HG02623 (cell line): ENCODE data around the gene KCNK7.

Experiments used
- ATAC-seq: cut with Tn5 transposase; IDR thresholded peaks from one replicate; pipeline ENCODE4 v1.9.1; 2021; ENCODE audit warnings: moderate library complexity; ENCODE audit not compliant: unreplicated experiment

The KCNK7 gene

DNA sequence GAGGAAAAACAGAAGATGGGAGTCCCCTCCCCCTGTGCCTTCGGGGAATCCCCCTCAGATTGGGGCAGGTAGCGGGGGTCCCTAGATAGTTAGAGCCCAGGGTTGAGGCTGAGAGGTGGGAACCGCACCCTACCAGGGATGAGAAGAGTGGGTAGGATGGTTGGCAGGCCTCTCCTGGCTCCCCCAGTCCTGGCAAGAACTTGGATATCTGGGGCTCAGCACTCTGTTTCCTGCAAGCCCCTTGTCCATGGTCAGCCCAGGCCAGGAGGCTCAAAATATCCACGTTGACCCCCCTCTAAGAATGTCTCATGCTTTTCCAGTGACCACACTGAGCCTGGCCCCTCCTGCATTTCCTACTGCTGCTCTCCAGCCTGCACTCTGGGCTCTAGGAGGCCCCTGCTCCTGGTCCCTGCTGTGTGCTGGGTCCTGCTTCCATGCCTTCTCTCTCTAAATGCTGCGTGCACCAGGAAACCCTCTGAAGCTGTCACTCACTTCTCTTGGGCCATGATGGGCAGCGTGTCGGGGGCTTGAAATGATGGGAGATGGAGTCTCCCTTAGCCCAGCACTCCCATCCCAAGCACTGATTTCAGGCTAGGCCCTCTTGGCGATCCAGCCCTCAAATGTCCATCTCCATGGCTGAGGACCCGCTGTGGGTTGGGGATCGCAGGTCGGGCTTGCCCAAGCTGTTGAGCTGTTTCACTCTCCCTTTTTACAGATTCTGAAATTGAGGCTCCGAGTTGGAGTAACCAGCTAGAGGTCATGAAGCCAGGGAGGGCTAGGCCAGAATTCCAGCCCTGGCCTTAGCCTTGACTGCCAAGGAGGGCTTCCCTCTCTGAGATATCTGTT is 16.4 kb upstream of the KCNK7 start:
- ATAC-seq, result no peak

GRCh38 chr11:65611028-65611757 is 15.6 kb upstream of the KCNK7 start:
- no peak for ATAC-seq

GRCh38 chr11:65610404-65610803 is 14.8 kb upstream of the KCNK7 start:
- no peak for ATAC-seq

GRCh38 chr11:65609665-65610064 is 14.1 kb upstream of the KCNK7 start:
- ATAC-seq, result no peak

- ATAC-seq, result no peak
Measured at GRCh38 chr11:65609229-65609628, 13.6 kb upstream of the KCNK7 start.

GRCh38 chr11:65607614-65608426 is 12.2 kb upstream of the KCNK7 start:
- ATAC-seq, result no peak

DNA sequence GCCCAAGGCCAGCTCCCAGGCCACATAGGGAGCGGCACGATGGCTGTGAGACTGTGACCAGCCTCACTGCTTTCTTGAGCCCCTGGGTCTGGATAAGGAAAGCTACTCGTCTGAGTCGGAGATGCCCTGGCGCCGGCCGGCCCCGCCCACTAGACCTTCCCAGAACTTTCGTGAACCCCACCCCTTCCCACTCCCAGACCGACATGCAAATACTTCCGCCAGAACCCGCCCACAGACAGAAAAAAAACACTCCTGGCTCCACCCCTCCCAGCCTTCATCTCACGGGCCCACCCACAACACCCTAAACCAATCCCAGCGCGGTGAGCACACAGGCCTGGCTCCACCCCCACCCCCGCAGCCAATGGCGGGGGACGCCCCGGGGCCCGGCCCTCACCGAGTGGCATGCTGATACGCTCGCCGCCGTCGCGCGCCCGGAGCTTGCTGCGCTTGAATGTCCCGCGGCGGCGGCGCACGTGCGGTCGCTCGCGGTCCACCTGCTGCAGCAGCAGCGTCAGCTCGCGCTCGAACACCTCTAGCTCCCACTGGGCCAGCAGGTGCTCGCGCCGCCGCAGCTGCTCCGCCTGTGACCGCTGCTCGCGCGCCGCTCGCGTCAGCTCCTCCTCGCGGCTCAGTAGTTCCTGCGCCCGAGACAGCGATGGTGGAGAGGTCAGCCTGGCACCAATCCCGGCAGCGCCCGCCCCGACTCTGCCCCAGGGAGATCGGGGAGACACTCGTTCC is 11.4 kb upstream of the KCNK7 start:
- no peak for ATAC-seq

DNA sequence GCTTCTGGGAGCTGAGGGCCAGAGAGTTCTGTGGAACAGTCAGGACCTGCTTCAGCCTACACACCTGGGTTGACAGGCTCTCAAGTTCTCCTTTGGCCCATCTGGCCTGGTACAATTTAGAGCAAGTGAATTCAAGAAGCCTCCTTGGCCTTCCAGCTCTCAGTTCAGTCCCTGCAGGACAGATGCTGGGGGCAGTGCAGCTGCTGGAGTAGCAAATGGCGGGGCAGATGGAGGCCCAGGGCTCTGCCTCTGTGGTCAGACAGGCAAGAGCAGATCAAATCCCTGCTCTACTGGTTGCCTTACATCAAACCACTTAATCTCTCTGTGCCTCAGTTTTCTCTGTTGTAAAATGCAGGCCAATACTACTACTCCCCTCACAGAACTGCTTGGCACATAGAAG is 8.7 kb upstream of the KCNK7 start:
- ATAC-seq, result no peak

DNA sequence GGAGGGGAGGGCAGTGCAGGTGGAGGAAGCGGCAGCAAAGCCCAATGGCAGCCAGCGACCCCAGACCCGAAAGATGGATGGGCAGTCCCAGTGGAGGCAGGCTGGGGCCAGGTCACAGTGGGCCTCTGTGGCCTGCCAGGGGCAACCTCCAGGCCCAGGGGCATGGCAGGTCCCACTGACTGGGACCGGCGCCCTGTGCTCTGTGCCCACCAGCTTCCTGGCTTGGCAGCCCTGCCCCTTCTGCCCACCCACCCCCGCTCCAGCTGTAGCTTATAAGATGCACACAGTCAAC is 4.3 kb upstream of the KCNK7 start:
- no peak for ATAC-seq

DNA sequence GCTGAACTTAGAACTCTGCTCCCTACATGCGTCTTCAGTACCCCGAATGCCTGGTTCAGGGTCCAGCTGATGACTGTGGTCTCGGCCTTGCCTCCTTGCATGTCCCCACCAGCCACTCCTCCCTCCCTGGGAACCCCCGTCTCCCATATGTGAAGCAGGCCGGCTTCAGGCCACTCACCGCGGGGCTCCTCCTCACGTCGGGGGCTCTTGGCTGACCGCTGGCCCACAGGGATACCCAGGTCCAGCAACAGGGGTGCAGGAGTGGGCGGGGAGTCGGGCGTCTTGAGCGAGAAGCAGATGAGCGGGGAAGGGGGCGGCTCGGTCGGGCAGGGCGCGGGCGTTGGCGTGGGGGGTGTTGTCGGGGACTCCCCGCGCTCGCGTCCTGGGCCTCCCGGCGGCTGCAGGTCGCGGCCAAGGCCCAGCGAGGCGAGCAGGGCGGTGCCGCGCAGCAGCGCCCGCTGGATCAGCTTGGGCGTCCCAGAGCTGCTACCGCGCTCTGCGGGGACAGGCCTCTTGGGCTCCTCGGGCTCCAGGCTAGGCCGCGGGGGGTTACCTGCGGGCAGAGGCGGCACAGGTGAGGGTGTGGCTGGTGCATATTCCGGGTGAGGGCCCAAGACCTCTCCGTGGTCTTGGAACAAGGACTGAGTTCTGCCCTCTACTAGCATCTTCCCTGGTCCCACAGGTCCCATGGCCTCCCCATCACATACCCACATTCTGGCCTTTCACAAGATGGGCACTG is 3.8 kb upstream of the KCNK7 start:
- ATAC-seq, result no peak

DNA sequence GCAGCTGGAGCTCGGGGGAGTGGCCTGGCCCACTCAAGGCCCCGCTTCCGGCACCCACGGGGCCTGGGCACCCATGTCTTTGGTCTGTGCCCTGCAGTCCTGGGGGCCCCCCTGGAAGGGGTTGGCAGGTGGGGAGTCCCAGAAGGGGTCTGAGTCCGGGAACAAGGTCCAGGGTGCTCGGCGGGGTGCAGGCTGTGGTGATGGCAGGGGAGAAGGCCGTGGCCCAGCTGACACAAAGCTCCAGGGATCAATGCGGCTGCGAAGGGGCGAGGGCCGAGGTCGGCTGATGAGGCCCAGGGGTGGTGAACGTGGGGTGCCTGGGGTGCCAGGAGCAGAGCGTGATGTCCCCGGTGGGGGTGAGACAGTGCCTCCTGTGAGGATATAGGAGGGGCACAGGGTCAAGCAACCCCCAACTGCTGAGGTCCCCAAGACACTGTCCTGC is 2.7 kb upstream of the KCNK7 start:
- ATAC-seq, result no peak

DNA sequence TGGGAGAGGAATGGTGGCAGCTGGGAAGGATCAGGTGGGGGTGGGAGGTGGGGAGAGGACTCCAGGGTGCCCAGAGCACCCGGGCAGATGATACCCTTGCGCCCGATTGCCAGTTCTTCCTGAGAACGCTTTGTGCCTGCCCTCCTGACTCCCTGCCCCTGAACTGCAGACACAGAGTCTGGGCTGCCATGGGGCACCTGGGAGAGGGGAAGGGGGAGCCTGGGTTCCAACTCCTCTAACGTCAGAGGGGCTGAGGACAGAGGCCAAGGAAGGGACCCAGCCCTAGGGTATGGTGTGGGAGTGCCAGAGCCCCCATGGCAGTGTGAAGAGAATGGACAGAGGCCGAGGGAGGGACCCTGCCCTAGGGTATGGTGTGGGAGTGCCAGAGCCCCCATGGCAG is 920 bp upstream of the KCNK7 start:
- no peak for ATAC-seq

- ATAC-seq, result no peak
Measured at GRCh38 chr11:65595131-65595530, 469 bp downstream of the KCNK7 start.

DNA sequence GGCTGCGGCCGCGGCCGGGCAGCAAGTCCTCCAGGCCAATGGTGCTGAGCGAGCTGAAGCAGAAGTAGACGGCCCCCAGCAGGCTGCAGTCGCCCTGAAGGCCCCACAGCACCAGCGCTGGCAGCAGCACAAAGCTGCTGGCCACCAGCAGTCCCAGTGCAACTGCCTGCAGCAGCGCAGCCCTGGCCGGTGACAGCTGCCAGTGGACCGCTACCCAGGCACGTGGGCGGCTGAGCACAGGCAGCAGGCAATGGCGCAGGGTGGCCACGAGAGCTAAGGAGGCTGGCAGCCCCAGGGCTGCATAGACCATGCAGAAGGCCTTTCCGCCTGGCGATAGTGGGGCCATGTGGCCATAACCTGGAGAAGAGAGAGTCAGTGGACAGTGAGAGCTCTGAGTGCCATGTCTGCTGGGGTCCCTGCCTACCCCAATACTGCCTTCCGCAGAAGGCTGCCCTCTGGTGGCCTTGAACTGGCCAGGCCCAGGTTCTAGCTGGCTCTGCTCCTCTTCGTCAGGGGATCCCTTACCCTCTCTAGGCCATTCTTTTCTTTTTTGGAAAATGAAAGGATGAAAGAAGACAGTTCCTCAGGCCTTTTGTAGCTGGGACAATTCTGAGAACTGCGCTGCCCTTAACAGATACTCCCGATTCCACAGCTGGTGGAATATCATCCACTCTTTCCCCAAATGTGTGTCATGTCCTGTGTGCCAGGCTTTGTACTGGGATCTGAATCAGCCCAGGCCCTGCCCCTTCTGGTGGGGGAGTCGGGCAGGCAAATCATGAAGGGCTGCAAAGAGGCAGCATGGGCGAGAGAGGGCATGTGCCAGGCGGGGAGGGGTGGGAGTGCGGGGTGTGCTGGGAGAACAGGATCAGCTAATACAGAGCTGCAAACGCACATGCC is 1.8 kb downstream of the KCNK7 start:
- no peak for ATAC-seq

- no peak for ATAC-seq
Measured at GRCh38 chr11:65592858-65593517, 2.6 kb downstream of the KCNK7 start.

DNA sequence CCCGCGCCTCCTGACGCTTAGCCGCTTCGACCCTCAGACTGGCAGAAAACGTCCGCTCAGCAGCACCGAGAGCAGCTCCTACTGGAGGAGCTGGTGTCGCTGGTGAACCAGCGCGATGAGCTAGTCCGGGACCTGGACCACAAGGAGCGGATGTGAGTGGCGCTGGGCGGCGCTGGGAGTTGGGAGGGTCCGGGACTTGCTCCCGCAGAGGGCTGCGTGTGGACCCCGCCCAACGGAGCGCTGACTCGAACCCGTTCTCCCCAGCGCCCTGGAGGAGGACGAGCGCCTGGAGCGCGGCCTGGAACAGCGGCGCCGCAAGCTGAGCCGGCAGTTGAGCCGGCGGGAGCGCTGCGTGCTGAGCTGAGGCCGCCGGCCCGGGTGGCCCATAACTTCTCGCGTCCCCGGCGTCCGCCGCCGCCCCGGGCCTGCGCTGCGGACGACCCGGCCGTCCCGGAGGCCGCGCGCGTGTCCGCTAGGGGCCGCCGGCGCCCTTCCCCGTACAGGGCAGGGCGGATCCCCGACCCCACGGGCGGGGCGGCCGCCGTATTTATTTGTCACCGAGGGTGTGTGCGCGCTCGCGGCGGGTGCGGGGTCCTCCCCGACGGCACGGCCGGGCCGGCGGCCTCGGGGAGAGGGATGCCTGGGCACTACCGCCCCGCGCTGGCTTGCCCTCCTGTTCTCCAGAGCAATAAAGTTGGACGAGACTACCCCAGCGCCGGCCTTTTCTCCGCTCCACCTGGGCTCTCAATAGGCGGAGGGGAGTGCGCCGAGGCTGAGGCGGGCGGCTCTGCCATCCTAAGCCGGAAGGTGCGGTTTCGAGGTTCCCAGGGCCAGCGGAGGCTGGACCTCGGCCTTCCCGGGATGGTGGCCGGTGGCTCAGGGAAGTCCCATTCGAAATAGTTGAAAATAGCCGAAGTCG is 3.4 kb downstream of the KCNK7 start:
- ATAC-seq, result no peak

DNA sequence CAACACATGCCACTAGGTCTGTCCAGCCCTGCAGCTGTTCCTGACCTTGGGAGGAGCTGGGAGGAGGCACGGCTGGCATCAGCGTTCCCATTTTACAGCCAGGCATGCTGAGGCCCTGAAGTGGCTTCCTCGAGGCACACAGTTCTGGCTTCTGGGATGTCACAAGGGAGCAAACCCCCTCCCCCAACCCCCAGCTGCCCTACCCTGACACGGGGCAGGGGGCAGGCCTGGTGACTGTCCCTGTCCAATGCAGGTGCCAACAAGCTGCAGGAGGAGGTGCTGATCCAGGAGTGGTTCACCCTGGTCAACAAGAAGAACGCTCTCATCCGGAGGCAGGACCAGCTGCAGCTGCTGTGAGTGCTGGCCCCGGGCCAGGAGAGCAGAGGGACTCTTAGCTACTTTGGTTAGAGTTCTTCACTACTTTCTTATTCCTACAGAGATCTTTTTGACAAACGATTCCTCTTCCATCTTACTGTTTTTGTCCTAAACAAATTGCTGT is 5.3 kb downstream of the KCNK7 start:
- ATAC-seq, result no peak
